ENCODE measurements around the gene KIF23.

- no peak for TF ChIP-seq MAFK (IDR thresholded peaks at IDR 0.05; ENCODE audit: partially characterized antibody)
- TF ChIP-seq, protein P1, sequence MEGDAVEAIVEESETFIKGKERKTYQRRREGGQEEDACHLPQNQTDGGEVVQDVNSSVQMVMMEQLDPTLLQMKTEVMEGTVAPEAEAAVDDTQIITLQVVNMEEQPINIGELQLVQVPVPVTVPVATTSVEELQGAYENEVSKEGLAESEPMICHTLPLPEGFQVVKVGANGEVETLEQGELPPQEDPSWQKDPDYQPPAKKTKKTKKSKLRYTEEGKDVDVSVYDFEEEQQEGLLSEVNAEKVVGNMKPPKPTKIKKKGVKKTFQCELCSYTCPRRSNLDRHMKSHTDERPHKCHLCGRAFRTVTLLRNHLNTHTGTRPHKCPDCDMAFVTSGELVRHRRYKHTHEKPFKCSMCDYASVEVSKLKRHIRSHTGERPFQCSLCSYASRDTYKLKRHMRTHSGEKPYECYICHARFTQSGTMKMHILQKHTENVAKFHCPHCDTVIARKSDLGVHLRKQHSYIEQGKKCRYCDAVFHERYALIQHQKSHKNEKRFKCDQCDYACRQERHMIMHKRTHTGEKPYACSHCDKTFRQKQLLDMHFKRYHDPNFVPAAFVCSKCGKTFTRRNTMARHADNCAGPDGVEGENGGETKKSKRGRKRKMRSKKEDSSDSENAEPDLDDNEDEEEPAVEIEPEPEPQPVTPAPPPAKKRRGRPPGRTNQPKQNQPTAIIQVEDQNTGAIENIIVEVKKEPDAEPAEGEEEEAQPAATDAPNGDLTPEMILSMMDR (IDR thresholded peaks at IDR 0.05), result no peak
- no peak for TF ChIP-seq GATA3 (IDR thresholded peaks at IDR 0.05; ENCODE audit: borderline replicate concordance)
- no peak for TF ChIP-seq EHMT2 (IDR thresholded peaks at IDR 0.05; ENCODE audit: low read depth)
Measured at GRCh38 chr15:69389426-69389825, 24.7 kb upstream of the KIF23 start.

All from A549 (cell line).